Hair follicular keratinocyte (primary cell): ENCODE measurements around the gene DGLUCY. TPM values are rescaled to one million over a fixed set of nuclear protein-coding genes. Genes with fewer than 3 reads are reported as not detected.

Source experiments
- total RNA-seq: library from RNA; depleted of rRNA; stranded (reverse); fragments of >200 nt; gene quantifications from 2 replicates; pipeline ENCODE4 v1.2.3, GENCODE V29; 2015

DGLUCY gene, protein sequence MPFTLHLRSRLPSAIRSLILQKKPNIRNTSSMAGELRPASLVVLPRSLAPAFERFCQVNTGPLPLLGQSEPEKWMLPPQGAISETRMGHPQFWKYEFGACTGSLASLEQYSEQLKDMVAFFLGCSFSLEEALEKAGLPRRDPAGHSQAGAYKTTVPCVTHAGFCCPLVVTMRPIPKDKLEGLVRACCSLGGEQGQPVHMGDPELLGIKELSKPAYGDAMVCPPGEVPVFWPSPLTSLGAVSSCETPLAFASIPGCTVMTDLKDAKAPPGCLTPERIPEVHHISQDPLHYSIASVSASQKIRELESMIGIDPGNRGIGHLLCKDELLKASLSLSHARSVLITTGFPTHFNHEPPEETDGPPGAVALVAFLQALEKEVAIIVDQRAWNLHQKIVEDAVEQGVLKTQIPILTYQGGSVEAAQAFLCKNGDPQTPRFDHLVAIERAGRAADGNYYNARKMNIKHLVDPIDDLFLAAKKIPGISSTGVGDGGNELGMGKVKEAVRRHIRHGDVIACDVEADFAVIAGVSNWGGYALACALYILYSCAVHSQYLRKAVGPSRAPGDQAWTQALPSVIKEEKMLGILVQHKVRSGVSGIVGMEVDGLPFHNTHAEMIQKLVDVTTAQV
- total RNA-seq: 22.1 and 27.6 TPM in 2 replicates

DNA sequence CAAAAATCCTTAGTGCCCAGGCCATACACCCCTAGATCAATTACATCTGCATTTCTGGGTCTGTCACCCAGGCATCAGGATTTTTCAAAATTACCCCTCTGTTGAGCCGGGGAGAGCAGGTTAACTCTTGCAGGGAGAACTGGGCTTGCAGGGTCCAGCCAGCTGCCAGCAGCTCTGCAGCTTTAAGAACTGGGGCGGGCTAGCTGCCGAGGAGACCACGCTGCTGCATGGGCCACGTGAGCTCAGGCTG lies at the start of gene DGLUCY:
DGLUCY (plus strand) TSS at position 245 of the 250 bp plus-strand sequence. CDS start 46,222 bp downstream, outside the sequence.

DNA sequence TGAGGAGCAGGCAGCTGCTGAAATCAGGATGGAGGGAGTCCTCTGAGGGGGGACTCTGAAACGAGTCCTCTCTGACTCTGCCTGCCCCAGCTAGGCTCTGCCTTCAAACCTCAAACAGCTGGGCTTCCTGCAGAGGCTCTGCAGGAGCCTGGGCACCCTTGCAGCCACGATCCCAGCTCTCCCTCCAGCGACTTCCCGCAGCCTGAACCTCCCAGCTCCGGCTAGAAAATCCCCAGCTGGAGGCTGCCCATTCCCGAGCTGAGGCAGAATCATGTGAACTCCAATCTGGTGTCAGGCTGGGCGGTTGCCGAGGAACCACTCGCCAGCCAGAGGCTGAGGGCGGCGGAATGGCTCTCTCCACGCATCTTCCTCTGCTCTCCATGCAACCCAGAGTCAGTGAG lies 130.6 kb downstream of the DGLUCY start, which contains the start of gene GPR68:
GPR68 (minus strand) TSS at position 204 of the 401 bp plus-strand sequence. CDS start 9,654 bp downstream, outside the sequence.

Other genes with a start within 250 kb of the DGLUCY start
- 1.6 and 2.6 TPM in 2 replicates for gene RPS6KA5, start 53.4 kb upstream of the DGLUCY start, total RNA-seq
- 5.0 and 5.4 TPM in 2 replicates for gene GPR68, start 130.6 kb downstream of the DGLUCY start, total RNA-seq